ENCODE data around the gene JAKMIP3.

The JAKMIP3 gene

GRCh38 chr10:132036887-132037675 is 28.7 kb upstream of the JAKMIP3 start:
- Histone ChIP-seq H4K20me1 (ENCODE audit: low read depth, low read length) (no peaks in the 10 kb centered on the region), H3K9me2 (replicated peaks; ENCODE audit: insufficient read depth, low read length) (no peaks in the 10 kb centered on the region), H3K4me2 (ENCODE audit: low read depth, low read length, poor library complexity, severe bottlenecking) (no peak overlapping the region), H3F3A (ENCODE audit: insufficient read depth) (no peaks in the 10 kb centered on the region), H3K79me2 (ENCODE audit: insufficient read depth, low read length) (no peaks in the 10 kb centered on the region), H3K9ac (ENCODE audit: low read length) (no peak overlapping the region), H3K9me3 (ENCODE audit: insufficient read depth, low read length) (no peaks in the 10 kb centered on the region), H3K4me3 (ENCODE audit: insufficient read depth, low read length, poor library complexity, severe bottlenecking) (no peak overlapping the region), H3K27ac (ENCODE audit: low read depth, low read length) (no peak overlapping the region), H3K27me3 (ENCODE audit: low read length) (no peaks in the 10 kb centered on the region), H2AFZ (ENCODE audit: low read depth, low read length, severe bottlenecking) (no peak overlapping the region), H3K36me3 (ENCODE audit: low read length) (no peaks in the 10 kb centered on the region)
- TF ChIP-seq CTCF (IDR thresholded peaks at IDR 0.05; ENCODE audit: insufficient read depth, low read length, poor library complexity, severe bottlenecking), result no peak
- TF ChIP-seq EZH2phosphoT487 (conservative IDR thresholded peaks at IDR 0.05; ENCODE audit: low read length), result no peak

- H3K79me2 ChIP-seq (ENCODE audit: insufficient read depth, low read length), result no peaks in the 10 kb centered on the region
- no peaks in the 10 kb centered on the region for H3K9me3 ChIP-seq (ENCODE audit: insufficient read depth, low read length)
- H2AFZ ChIP-seq (ENCODE audit: low read depth, low read length, severe bottlenecking), result no peak overlapping the region
- H3K27me3 ChIP-seq (ENCODE audit: low read length), result no peaks in the 10 kb centered on the region
- H3F3A ChIP-seq (ENCODE audit: insufficient read depth), result no peaks in the 10 kb centered on the region
- no peaks in the 10 kb centered on the region for H4K20me1 ChIP-seq (ENCODE audit: low read depth, low read length)
- no peak overlapping the region for H3K4me3 ChIP-seq (ENCODE audit: insufficient read depth, low read length, poor library complexity, severe bottlenecking)
- H3K4me2 ChIP-seq (ENCODE audit: low read depth, low read length, poor library complexity, severe bottlenecking), result no peak overlapping the region
- H3K27ac ChIP-seq (ENCODE audit: low read depth, low read length), result no peak overlapping the region
- no peak overlapping the region for H3K9ac ChIP-seq (ENCODE audit: low read length)
- no peak for TF ChIP-seq CTCF (IDR thresholded peaks at IDR 0.05; ENCODE audit: insufficient read depth, low read length, poor library complexity, severe bottlenecking)
- TF ChIP-seq EZH2phosphoT487 (conservative IDR thresholded peaks at IDR 0.05; ENCODE audit: low read length), result no peak
- no peaks in the 10 kb centered on the region for H3K36me3 ChIP-seq (ENCODE audit: low read length)
- H3K9me2 ChIP-seq (replicated peaks; ENCODE audit: insufficient read depth, low read length), result no peaks in the 10 kb centered on the region
Measured at GRCh38 chr10:132037676-132037975, 28.1 kb upstream of the JAKMIP3 start.

- Histone ChIP-seq H3K27me3 (ENCODE audit: low read length) (no peaks in the 10 kb centered on the region), H3K9me3 (ENCODE audit: insufficient read depth, low read length) (no peaks in the 10 kb centered on the region), H4K20me1 (ENCODE audit: low read depth, low read length) (no peaks in the 10 kb centered on the region), H2AFZ (ENCODE audit: low read depth, low read length, severe bottlenecking) (no peak overlapping the region), H3K79me2 (ENCODE audit: insufficient read depth, low read length) (no peaks in the 10 kb centered on the region), H3K27ac (ENCODE audit: low read depth, low read length) (no peak overlapping the region), H3K9ac (ENCODE audit: low read length) (no peak overlapping the region), H3K4me2 (ENCODE audit: low read depth, low read length, poor library complexity, severe bottlenecking) (no peak overlapping the region), H3K9me2 (replicated peaks; ENCODE audit: insufficient read depth, low read length) (no peaks in the 10 kb centered on the region), H3K4me3 (ENCODE audit: insufficient read depth, low read length, poor library complexity, severe bottlenecking) (no peak overlapping the region), H3K36me3 (ENCODE audit: low read length) (no peaks in the 10 kb centered on the region), H3F3A (ENCODE audit: insufficient read depth) (no peaks in the 10 kb centered on the region)
- TF ChIP-seq CTCF (IDR thresholded peaks at IDR 0.05; ENCODE audit: insufficient read depth, low read length, poor library complexity, severe bottlenecking) (no peak), EZH2phosphoT487 (conservative IDR thresholded peaks at IDR 0.05; ENCODE audit: low read length) (no peak)
Measured at GRCh38 chr10:132039371-132039770, 26.4 kb upstream of the JAKMIP3 start.
